GM12874 (cell line): ENCODE measurements around the gene CRYZL1.

Experiments used
- TF ChIP-seq, protein P1 (sequence below): IDR thresholded peaks from 2 replicates; pipeline ENCODE4 v1.5.1; 2011; ENCODE audit warnings: low read depth, mild to moderate bottlenecking, control low read depth, low read length, moderate library complexity; ENCODE audit not compliant: insufficient read depth

Gene CRYZL1

GRCh38 chr21:33668620-33669019 lies 27.1 kb upstream of the CRYZL1 start:
- TF ChIP-seq, protein P1, sequence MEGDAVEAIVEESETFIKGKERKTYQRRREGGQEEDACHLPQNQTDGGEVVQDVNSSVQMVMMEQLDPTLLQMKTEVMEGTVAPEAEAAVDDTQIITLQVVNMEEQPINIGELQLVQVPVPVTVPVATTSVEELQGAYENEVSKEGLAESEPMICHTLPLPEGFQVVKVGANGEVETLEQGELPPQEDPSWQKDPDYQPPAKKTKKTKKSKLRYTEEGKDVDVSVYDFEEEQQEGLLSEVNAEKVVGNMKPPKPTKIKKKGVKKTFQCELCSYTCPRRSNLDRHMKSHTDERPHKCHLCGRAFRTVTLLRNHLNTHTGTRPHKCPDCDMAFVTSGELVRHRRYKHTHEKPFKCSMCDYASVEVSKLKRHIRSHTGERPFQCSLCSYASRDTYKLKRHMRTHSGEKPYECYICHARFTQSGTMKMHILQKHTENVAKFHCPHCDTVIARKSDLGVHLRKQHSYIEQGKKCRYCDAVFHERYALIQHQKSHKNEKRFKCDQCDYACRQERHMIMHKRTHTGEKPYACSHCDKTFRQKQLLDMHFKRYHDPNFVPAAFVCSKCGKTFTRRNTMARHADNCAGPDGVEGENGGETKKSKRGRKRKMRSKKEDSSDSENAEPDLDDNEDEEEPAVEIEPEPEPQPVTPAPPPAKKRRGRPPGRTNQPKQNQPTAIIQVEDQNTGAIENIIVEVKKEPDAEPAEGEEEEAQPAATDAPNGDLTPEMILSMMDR = no peak

GRCh38 chr21:33668180-33668579 lies 26.6 kb upstream of the CRYZL1 start:
- TF ChIP-seq, protein P1 = no peak

- TF ChIP-seq, protein P1 = no peak
These were observed 26.1 kb upstream of the CRYZL1 start for GRCh38 chr21:33667636-33668035.

- TF ChIP-seq, protein P1 = no peak
These were observed 24.6 kb upstream of the CRYZL1 start for GRCh38 chr21:33666153-33666552.

GRCh38 chr21:33664135-33664534 lies 22.6 kb upstream of the CRYZL1 start:
- TF ChIP-seq, protein P1 = no peak

- TF ChIP-seq, protein P1 = no peak
These were observed 21.7 kb upstream of the CRYZL1 start for GRCh38 chr21:33663241-33663640.

- TF ChIP-seq, protein P1 = no peak
These were observed 20.5 kb upstream of the CRYZL1 start for GRCh38 chr21:33662046-33662445.

DNA sequence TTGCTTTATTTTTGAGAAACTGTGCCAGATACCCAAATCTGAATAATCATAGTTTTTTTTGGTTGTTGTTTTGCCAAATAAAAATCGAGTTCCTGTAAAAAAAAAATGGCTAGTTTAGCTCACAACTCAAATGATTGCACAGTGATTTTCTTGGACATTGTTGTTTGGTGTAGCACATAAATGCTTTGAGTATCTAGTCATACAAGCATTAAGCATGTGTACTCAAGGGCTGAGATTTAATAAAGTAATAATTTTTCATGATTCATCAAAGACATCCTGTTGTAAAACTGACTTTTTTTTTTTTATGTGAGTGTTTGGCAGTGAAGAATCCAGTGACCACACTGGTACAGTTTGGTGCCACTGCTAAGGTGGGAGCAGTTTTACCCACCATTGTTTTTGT lies 19.6 kb upstream of the CRYZL1 start:
- TF ChIP-seq, protein P1 = no peak
